Trophoblast cell (in vitro differentiated cells and primary cell): Measurements from ENCODE around the gene LYSMD3.

ENCODE experiments used
- DNase-seq, 2 donors: peaks; one replicate each; pipeline ENCODE4 v3.0.0-alpha.2; 2016
- H2AFZ ChIP-seq: 2 replicates; pipeline ENCODE4 v1.6.1; 2013; ENCODE audit warnings: low read length, moderate library complexity, mild to moderate bottlenecking; ENCODE audit not compliant: insufficient read depth, poor library complexity
- H2AK5ac ChIP-seq: 2 replicates; pipeline ENCODE4 v1.6.1; 2013; ENCODE audit warnings: mild to moderate bottlenecking, low read length
- H2BK120ac ChIP-seq: 2 replicates; pipeline ENCODE4 v1.6.1; 2013; ENCODE audit warnings: low read length, mild to moderate bottlenecking, moderate library complexity; ENCODE audit not compliant: insufficient read depth, poor library complexity
- H2BK12ac ChIP-seq: 2 replicates; pipeline ENCODE4 v1.6.1; 2013; ENCODE audit warnings: mild to moderate bottlenecking, low read length, moderate library complexity
- H2BK5ac ChIP-seq: 2 replicates; pipeline ENCODE4 v1.6.1; 2013; ENCODE audit warnings: low read length, low read depth, moderate library complexity, mild to moderate bottlenecking; ENCODE audit not compliant: poor library complexity
- H3K14ac ChIP-seq: 2 replicates; pipeline ENCODE4 v1.6.1; 2013; ENCODE audit warnings: mild to moderate bottlenecking, low read length
- H3K18ac ChIP-seq: 2 replicates; pipeline ENCODE4 v1.6.1; 2013; ENCODE audit warnings: mild to moderate bottlenecking, low read length
- H3K23ac ChIP-seq: 2 replicates; pipeline ENCODE4 v1.6.1; 2013; ENCODE audit warnings: low read length
- H3K27ac ChIP-seq: 2 replicates; pipeline ENCODE4 v1.5.1; 2013; ENCODE audit warnings: low read depth, mild to moderate bottlenecking, inconsistent platforms, low read length, moderate library complexity
- H3K27me3 ChIP-seq: 2 replicates; pipeline ENCODE4 v1.6.1; 2013; ENCODE audit warnings: inconsistent platforms, mild to moderate bottlenecking, low read length, moderate library complexity; ENCODE audit not compliant: insufficient read depth
- H3K36me3 ChIP-seq, 2 experiments: 1 replicate in 1 of 2; 2 replicates in 1 of 2; pipeline ENCODE4 v1.6.1; 2013; ENCODE audit warnings: low read length in 2 of 2, mild to moderate bottlenecking in 2 of 2, moderate library complexity in 1 of 2; ENCODE audit not compliant: insufficient read depth in 2 of 2, control insufficient read depth in 1 of 2
- H3K4ac ChIP-seq: 2 replicates; pipeline ENCODE4 v1.6.1; 2013; ENCODE audit warnings: low read depth, mild to moderate bottlenecking, low read length, moderate library complexity
- H3K4me1 ChIP-seq, 2 experiments: 1 replicate in 1 of 2; 2 replicates in 1 of 2; pipeline ENCODE4 v1.6.1; 2013; ENCODE audit warnings: low read length in 2 of 2, mild to moderate bottlenecking in 2 of 2, moderate library complexity in 1 of 2; ENCODE audit not compliant: insufficient read depth in 2 of 2, control insufficient read depth in 1 of 2
- H3K4me2 ChIP-seq: 2 replicates; pipeline ENCODE4 v1.6.1; 2013; ENCODE audit warnings: inconsistent platforms, mild to moderate bottlenecking, low read length, moderate library complexity
- H3K4me3 ChIP-seq: 2 replicates; pipeline ENCODE4 v1.5.1; 2013; ENCODE audit warnings: mild to moderate bottlenecking, low read depth, low read length, inconsistent platforms
- H3K79me1 ChIP-seq: one replicate; pipeline ENCODE4 v1.6.1; 2013; ENCODE audit warnings: low read length
- H3K79me2 ChIP-seq: 2 replicates; pipeline ENCODE4 v1.6.1; 2013; ENCODE audit warnings: low read length, mild to moderate bottlenecking; ENCODE audit not compliant: control insufficient read depth, insufficient read depth, poor library complexity
- H3K9ac ChIP-seq: 2 replicates; pipeline ENCODE4 v1.6.1; 2013; ENCODE audit warnings: mild to moderate bottlenecking, low read length
- H3K9me3 ChIP-seq: 2 replicates; pipeline ENCODE4 v1.6.1; 2013; ENCODE audit warnings: low read depth, mild to moderate bottlenecking, control low read depth, inconsistent platforms, low read length; ENCODE audit not compliant: insufficient read depth
- H4K12ac ChIP-seq: 2 replicates; pipeline ENCODE4 v1.6.1; 2013; ENCODE audit warnings: low read depth, mild to moderate bottlenecking, low read length, moderate library complexity
- H4K8ac ChIP-seq: 2 replicates; pipeline ENCODE4 v1.6.1; 2013; ENCODE audit warnings: low read depth, mild to moderate bottlenecking, low read length, moderate library complexity
- H4K91ac ChIP-seq: one replicate; pipeline ENCODE4 v1.6.1; 2013; ENCODE audit warnings: low read depth, mild to moderate bottlenecking, low read length, moderate library complexity
- WGBS: extraction: QIAGEN DNeasy Blood & Tissue Kit; methylation state at CpG from one replicate; pipeline ENCODE4 v1.1.7; 2013; ENCODE audit warnings: missing lambda C conversion rate; ENCODE audit not compliant: insufficient read length, insufficient coverage; ENCODE audit errors: extremely low coverage; 5-methylcytosine and 5-hydroxymethylcytosine counted together

The LYSMD3 gene

GRCh38 chr5:90553711-90554110 is 24.3 kb upstream of the LYSMD3 start:
- Histone ChIP-seq H3K4me3 (no peak overlapping the region), H3K9ac (no peak overlapping the region), H3K36me3 (no peaks in the 10 kb centered on the region), H3K27me3 (no peaks in the 10 kb centered on the region), H4K8ac (no peak overlapping the region), H3K14ac (no peak overlapping the region), H4K91ac (no peak overlapping the region), H3K79me2 (no peaks in the 10 kb centered on the region), H3K79me1 (no peaks in the 10 kb centered on the region), H3K4me1 (no peaks in the 10 kb centered on the region), H2AK5ac (no peak overlapping the region), H4K12ac (no peak overlapping the region), H3K18ac (no peak overlapping the region), H3K27ac (no peak overlapping the region), H2AFZ (no peak overlapping the region), H2BK120ac (no peak overlapping the region), H3K9me3 (no peaks in the 10 kb centered on the region), H2BK5ac (no peak overlapping the region), H3K23ac (no peak overlapping the region), H3K4ac (no peak overlapping the region), H3K4me2 (no peak overlapping the region), H2BK12ac (no peak overlapping the region)
- DNase-seq: no peak

GRCh38 chr5:90551376-90551775 is 22.0 kb upstream of the LYSMD3 start:
- no peak overlapping the region for H3K23ac ChIP-seq
- no peak overlapping the region for H3K27ac ChIP-seq
- H3K79me1 ChIP-seq: no peaks in the 10 kb centered on the region
- no CpG with 5 or more reads among the region's 5 CpGs for WGBS
- H3K36me3 ChIP-seq: no peaks in the 10 kb centered on the region
- H3K4me1 ChIP-seq: no peaks in the 10 kb centered on the region
- H3K9me3 ChIP-seq: no peaks in the 10 kb centered on the region
- H3K18ac ChIP-seq: no peak overlapping the region
- no peak for DNase-seq
- H2BK120ac ChIP-seq: no peak overlapping the region
- no peak overlapping the region for H4K12ac ChIP-seq
- H3K79me2 ChIP-seq: no peaks in the 10 kb centered on the region
- no peak overlapping the region for H3K9ac ChIP-seq
- no peak overlapping the region for H4K8ac ChIP-seq
- H2AK5ac ChIP-seq: no peak overlapping the region
- H3K14ac ChIP-seq: no peak overlapping the region
- H3K4me2 ChIP-seq: no peak overlapping the region
- H2BK12ac ChIP-seq: no peak overlapping the region
- no peak overlapping the region for H4K91ac ChIP-seq
- H2BK5ac ChIP-seq: no peak overlapping the region
- no peak overlapping the region for H3K4me3 ChIP-seq
- H3K27me3 ChIP-seq: no peaks in the 10 kb centered on the region
- H2AFZ ChIP-seq: no peak overlapping the region
- H3K4ac ChIP-seq: no peak overlapping the region

- no peak for DNase-seq
- no peak overlapping the region for H2AK5ac ChIP-seq
- no peak overlapping the region for H3K18ac ChIP-seq
- H3K36me3 ChIP-seq: no peaks in the 10 kb centered on the region
- H3K27me3 ChIP-seq: no peaks in the 10 kb centered on the region
- no peaks in the 10 kb centered on the region for H3K79me2 ChIP-seq
- H3K4me2 ChIP-seq: no peak overlapping the region
- no peak overlapping the region for H3K9ac ChIP-seq
- no peak overlapping the region for H2AFZ ChIP-seq
- H4K12ac ChIP-seq: no peak overlapping the region
- no peak overlapping the region for H3K4ac ChIP-seq
- no peak overlapping the region for H2BK12ac ChIP-seq
- no peak overlapping the region for H4K91ac ChIP-seq
- no peak overlapping the region for H3K4me3 ChIP-seq
- no CpG with 5 or more reads among the region's 3 CpGs for WGBS
- H3K23ac ChIP-seq: peak overlapping the region; percentile 94
- H3K79me1 ChIP-seq: no peaks in the 10 kb centered on the region
- no peak overlapping the region for H3K14ac ChIP-seq
- H4K8ac ChIP-seq: no peak overlapping the region
- no peaks in the 10 kb centered on the region for H3K9me3 ChIP-seq
- H3K27ac ChIP-seq: no peak overlapping the region
- no peak overlapping the region for H2BK5ac ChIP-seq
- H2BK120ac ChIP-seq: no peak overlapping the region
- no peaks in the 10 kb centered on the region for H3K4me1 ChIP-seq
These were observed 21.6 kb upstream of the LYSMD3 start for GRCh38 chr5:90550963-90551362.

- no CpG with 5 or more reads among the region's 2 CpGs for WGBS
These were observed 20.4 kb upstream of the LYSMD3 start for GRCh38 chr5:90549729-90550275.

More at GRCh38 chr5:90549729-90550275, 20.4 kb upstream of the LYSMD3 start:
- no peaks in the 10 kb centered on the region for H3K27me3 ChIP-seq
- H3K23ac ChIP-seq: no peak overlapping the region
- no peak overlapping the region for H3K9ac ChIP-seq
- H3K4me2 ChIP-seq: no peak overlapping the region
- no peaks in the 10 kb centered on the region for H3K79me1 ChIP-seq
- H4K12ac ChIP-seq: no peak overlapping the region
- H2BK120ac ChIP-seq: no peak overlapping the region
- H4K8ac ChIP-seq: no peak overlapping the region
- no peak for DNase-seq
- no peak overlapping the region for H3K18ac ChIP-seq
- no peak overlapping the region for H3K4me3 ChIP-seq
- H2AK5ac ChIP-seq: no peak overlapping the region
- no peak overlapping the region for H4K91ac ChIP-seq
- no peaks in the 10 kb centered on the region for H3K9me3 ChIP-seq
- no peaks in the 10 kb centered on the region for H3K4me1 ChIP-seq
- H2BK12ac ChIP-seq: no peak overlapping the region
- H3K14ac ChIP-seq: no peak overlapping the region
- no peak overlapping the region for H3K4ac ChIP-seq
- no peaks in the 10 kb centered on the region for H3K79me2 ChIP-seq
- H3K27ac ChIP-seq: no peak overlapping the region
- H3K36me3 ChIP-seq: no peaks in the 10 kb centered on the region
- no peak overlapping the region for H2BK5ac ChIP-seq
- H2AFZ ChIP-seq: no peak overlapping the region
